ENCODE results near the gene NUP35.

NUP35 gene

GRCh38 chr2:183105402-183106134 lies 18.7 kb upstream of the NUP35 start:
- DNase-seq: no peak
- Histone ChIP-seq H3K9me3 (ENCODE audit: severe bottlenecking) (no peaks in the 10 kb centered on the region), H3K36me3 (no peaks in the 10 kb centered on the region), H3K4me3 (ENCODE audit: low read depth, low read length) (no peak overlapping the region), H3K27me3 (ENCODE audit: insufficient read depth, low read depth, severe bottlenecking) (no peaks in the 10 kb centered on the region), H3K27ac (no peak overlapping the region)
- TF ChIP-seq CTCF (IDR thresholded peaks at IDR 0.05; ENCODE audit: low read depth, low read length): no peak

- no peaks in the 10 kb centered on the region for H3K36me3 ChIP-seq
- H3K9me3 ChIP-seq (ENCODE audit: severe bottlenecking): no peaks in the 10 kb centered on the region
- H3K4me3 ChIP-seq (ENCODE audit: low read depth, low read length): no peak overlapping the region
- TF ChIP-seq CTCF (IDR thresholded peaks at IDR 0.05; ENCODE audit: low read depth, low read length): no peak
- no peak for DNase-seq
- no peak overlapping the region for H3K27ac ChIP-seq
- H3K27me3 ChIP-seq (ENCODE audit: insufficient read depth, low read depth, severe bottlenecking): no peaks in the 10 kb centered on the region
Measured at GRCh38 chr2:183112577-183112976, 11.7 kb upstream of the NUP35 start.

- Histone ChIP-seq H3K27ac (no peak overlapping the region), H3K27me3 (ENCODE audit: insufficient read depth, low read depth, severe bottlenecking) (no peaks in the 10 kb centered on the region), H3K36me3 (no peaks in the 10 kb centered on the region), H3K9me3 (ENCODE audit: severe bottlenecking) (no peaks in the 10 kb centered on the region), H3K4me3 (ENCODE audit: low read depth, low read length) (no peak overlapping the region)
- no peak for TF ChIP-seq CTCF (IDR thresholded peaks at IDR 0.05; ENCODE audit: low read depth, low read length)
- no peak for DNase-seq
Measured at GRCh38 chr2:183113630-183114029, 10.6 kb upstream of the NUP35 start.

- Histone ChIP-seq H3K36me3 (no peaks in the 10 kb centered on the region), H3K9me3 (ENCODE audit: severe bottlenecking) (no peaks in the 10 kb centered on the region), H3K27ac (no peak overlapping the region), H3K4me3 (ENCODE audit: low read depth, low read length) (no peak overlapping the region), H3K27me3 (ENCODE audit: insufficient read depth, low read depth, severe bottlenecking) (no peaks in the 10 kb centered on the region)
- DNase-seq: no peak
- TF ChIP-seq CTCF (IDR thresholded peaks at IDR 0.05; ENCODE audit: low read depth, low read length): no peak
Measured at GRCh38 chr2:183117226-183117625, 7.0 kb upstream of the NUP35 start.

- TF ChIP-seq CTCF (IDR thresholded peaks at IDR 0.05; ENCODE audit: low read depth, low read length): no peak
- no peaks in the 10 kb centered on the region for H3K36me3 ChIP-seq
- no peak for DNase-seq
- H3K9me3 ChIP-seq (ENCODE audit: severe bottlenecking): no peaks in the 10 kb centered on the region
- H3K27ac ChIP-seq: peak overlapping the region; percentile 86
- H3K4me3 ChIP-seq (ENCODE audit: low read depth, low read length): peak overlapping the region; percentile 99
- H3K27me3 ChIP-seq (ENCODE audit: insufficient read depth, low read depth, severe bottlenecking): no peaks in the 10 kb centered on the region
Measured at GRCh38 chr2:183123117-183123958, 905 bp upstream of the NUP35 start.

Data from WERI-Rb-1 (cell line).